Liver (tissue), 9 donors: ENCODE measurements around the gene ERI2. TPM values are rescaled to one million over a fixed set of nuclear protein-coding genes. Genes with fewer than 3 reads are reported as not detected.

Experiments
- DNase-seq: peaks from one replicate; pipeline ENCODE4 v3.0.0-alpha.2; 2017; ENCODE audit warnings: low spot score
- H3K27ac ChIP-seq, 2 donors: one replicate each; pipeline ENCODE4 v1.7.0; 2013; ENCODE audit warnings: inconsistent platforms in 2 of 2, low read length in 2 of 2, control low read depth in 1 of 2, low read depth in 1 of 2, mild to moderate bottlenecking in 1 of 2
- H3K27me3 ChIP-seq, 4 donors: one replicate each; pipeline versions ENCODE4 v1.6.1 to v1.7.0; 2013; ENCODE audit warnings: low read length in 3 of 4, inconsistent platforms in 1 of 4, mild to moderate bottlenecking in 1 of 4, moderate library complexity in 1 of 4; ENCODE audit not compliant: control insufficient read depth in 4 of 4, insufficient read depth in 4 of 4
- H3K36me3 ChIP-seq, 4 donors: one replicate each; pipeline versions ENCODE4 v1.6.1 to v1.7.0; 2013; ENCODE audit warnings: low read length in 3 of 4, mild to moderate bottlenecking in 3 of 4, low read depth in 1 of 4, moderate library complexity in 1 of 4; ENCODE audit not compliant: control insufficient read depth in 4 of 4, insufficient read depth in 3 of 4
- H3K4me1 ChIP-seq, 4 donors: one replicate each; pipeline versions ENCODE4 v1.6.1 to v1.7.0; 2013; ENCODE audit warnings: low read length in 3 of 4, mild to moderate bottlenecking in 3 of 4, moderate library complexity in 1 of 4; ENCODE audit not compliant: control insufficient read depth in 4 of 4, insufficient read depth in 4 of 4
- H3K4me3 ChIP-seq, 3 donors: one replicate each; pipeline versions ENCODE4 v1.6.1 to v1.7.0; 2013; ENCODE audit warnings: low read length in 3 of 3, control low read depth in 1 of 3, low read depth in 1 of 3, mild to moderate bottlenecking in 1 of 3
- H3K9ac ChIP-seq, 2 donors: one replicate each; pipeline ENCODE4 v1.7.0; 2013; ENCODE audit warnings: low read length in 2 of 2, mild to moderate bottlenecking in 2 of 2, moderate library complexity in 2 of 2, control low read depth in 1 of 2, low read depth in 1 of 2
- H3K9me3 ChIP-seq, 4 donors: one replicate each; pipeline versions ENCODE4 v1.6.1 to v1.7.0; 2013; ENCODE audit warnings: low read length in 3 of 4; ENCODE audit not compliant: control insufficient read depth in 4 of 4
- ATF3 ChIP-seq: IDR thresholded peaks from 2 replicates; pipeline ENCODE4 v1.6.1; 2016; ENCODE audit warnings: antibody characterized with exemption
- CTCF ChIP-seq: fragments of 150-350 bp; IDR thresholded peaks from 2 replicates; pipeline ENCODE4 v1.5.1; 2017; ENCODE audit warnings: improper control_type of control experiment, low read depth, low read length; ENCODE audit not compliant: missing input control
- EGR1 ChIP-seq, 2 donors: IDR thresholded peaks; 2 replicates each; pipeline ENCODE4 v1.6.1; 2016 to 2018; ENCODE audit warnings: antibody characterized with exemption in 2 of 2, low read depth in 2 of 2
- FOXA1 ChIP-seq: IDR thresholded peaks from 2 replicates; pipeline ENCODE4 v1.6.1; 2016; ENCODE audit warnings: antibody characterized with exemption
- FOXA2 ChIP-seq: IDR thresholded peaks from 2 replicates; pipeline ENCODE4 v1.6.1; 2016; ENCODE audit warnings: antibody characterized with exemption
- GABPA ChIP-seq, 2 donors: IDR thresholded peaks in 1 of 2; conservative IDR thresholded peaks in 1 of 2; 2 replicates each; pipeline ENCODE4 v1.6.1; 2016; ENCODE audit warnings: antibody characterized with exemption in 2 of 2, mild to moderate bottlenecking in 1 of 2, moderate library complexity in 1 of 2
- HNF4A ChIP-seq, 2 donors: conservative IDR thresholded peaks; 2 replicates each; pipeline ENCODE4 v1.6.1; 2016; ENCODE audit warnings: antibody characterized with exemption in 2 of 2, mild to moderate bottlenecking in 2 of 2
- HNF4G ChIP-seq: IDR thresholded peaks from 2 replicates; pipeline ENCODE4 v1.6.1; 2016; ENCODE audit warnings: antibody characterized with exemption
- JUND ChIP-seq, 2 donors: IDR thresholded peaks; 2 replicates each; pipeline ENCODE4 v1.6.1; 2016; ENCODE audit warnings: antibody characterized with exemption in 2 of 2
- MAX ChIP-seq: IDR thresholded peaks from 2 replicates; pipeline ENCODE4 v1.6.1; 2016; ENCODE audit warnings: antibody characterized with exemption
- NR2F2 ChIP-seq: IDR thresholded peaks from 2 replicates; pipeline ENCODE4 v1.6.1; 2016; ENCODE audit warnings: antibody characterized with exemption
- RAD21 ChIP-seq, 2 donors: IDR thresholded peaks; 2 replicates each; pipeline ENCODE4 v1.6.1; 2016; ENCODE audit warnings: antibody characterized with exemption in 2 of 2, mild to moderate bottlenecking in 2 of 2
- REST ChIP-seq: IDR thresholded peaks from 2 replicates; pipeline ENCODE4 v1.6.1; 2016; ENCODE audit warnings: antibody characterized with exemption, mild to moderate bottlenecking
- RXRA ChIP-seq, 2 donors: IDR thresholded peaks; 2 replicates each; pipeline ENCODE4 v1.6.1; 2017 to 2018; ENCODE audit warnings: antibody characterized with exemption in 2 of 2, mild to moderate bottlenecking in 1 of 2
- SP1 ChIP-seq: IDR thresholded peaks from 2 replicates; pipeline ENCODE4 v1.6.1; 2018; ENCODE audit warnings: antibody characterized with exemption, mild to moderate bottlenecking
- TAF1 ChIP-seq: conservative IDR thresholded peaks from 2 replicates; pipeline ENCODE4 v1.6.1; 2016; ENCODE audit warnings: antibody characterized with exemption, mild to moderate bottlenecking
- YY1 ChIP-seq: IDR thresholded peaks from 2 replicates; pipeline ENCODE4 v1.6.1; 2016; ENCODE audit warnings: antibody characterized with exemption, mild to moderate bottlenecking
- ZBTB33 ChIP-seq: IDR thresholded peaks from 2 replicates; pipeline ENCODE4 v1.6.1; 2016; ENCODE audit warnings: antibody characterized with exemption
- WGBS: extraction: QIAGEN DNeasy Blood & Tissue Kit; methylation state at CpG from one replicate; pipeline ENCODE4 v1.1.7; 2013; 5-methylcytosine and 5-hydroxymethylcytosine counted together
- polyA plus RNA-seq, 2 donors: library from polyadenylated mRNA; stranded (reverse) in 1 of 2; unstranded in 1 of 2; fragments of 200-250 nt in 1 of 2; fragments of >200 nt in 1 of 2; fragmentation: Nextera tagmentation in 1 of 2; extraction: Ambion mirVana in 1 of 2; gene quantifications; one replicate each; pipeline versions ENCODE4 v1.2.1 to v1.2.3, GENCODE V29; 2013 to 2015
- total RNA-seq, 2 donors: library from RNA; depleted of rRNA; stranded (reverse); fragments of >200 nt; gene quantifications; one replicate each; pipeline ENCODE4 v1.2.3, GENCODE V29; 2014
- donor health status: healthy.
- donor health status: healthy.
- donor health status: healthy.
- donor health status: healthy.
- donor health status: healthy.

The ERI2 gene
- total and polyA plus RNA-seq, 4 donors, result 8.8 to 79.1 (median 19.1) TPM

- Histone ChIP-seq H3K9me3 (no peaks in the 10 kb centered on the region), H3K27me3 (no peaks in the 10 kb centered on the region), H3K27ac (no peak overlapping the region), H3K4me1 (peaks cover 5 to 23% (median 20%) of the 10 kb centered on the region in 4 donors), H3K36me3 (peaks cover 1 to 11% (median 6%) of the 10 kb centered on the region in 4 donors), H3K9ac (no peak overlapping the region), H3K4me3 (no peak overlapping the region)
- no peak for TF ChIP-seq HNF4G
- no peak for TF ChIP-seq FOXA1
- 72% methylated on average over 2 of the region's 2 CpGs for WGBS
- DNase-seq, result no peak
These were observed 48.7 kb upstream of the ERI2 start for GRCh38 chr16:20854963-20855362.

GRCh38 chr16:20853981-20854620 lies 47.8 kb upstream of the ERI2 start:
- TF ChIP-seq EGR1 (IDR thresholded peaks at IDR 0.05; ENCODE audit: low read depth in 2 of 2) (no peak), HNF4A (conservative IDR thresholded peaks at IDR 0.05) (no peak), SP1 (no peak), JUND (IDR thresholded peaks at IDR 0.05) (no peak), MAX (no peak), YY1 (no peak), RXRA (IDR thresholded peaks at IDR 0.05) (no peak), REST (no peak), HNF4G (no peak), RAD21 (IDR thresholded peaks at IDR 0.05) (no peak), ZBTB33 (no peak), ATF3 (no peak), FOXA2 (no peak), GABPA (IDR thresholded peaks at IDR 0.05 in 1 of 2, conservative IDR thresholded peaks at IDR 0.05 in 1 of 2) (no peak), TAF1 (no peak), FOXA1 (no peak), CTCF (no peak), NR2F2 (no peak)

More at GRCh38 chr16:20853981-20854620, 47.8 kb upstream of the ERI2 start:
- Histone ChIP-seq H3K4me1 (peaks cover 5 to 25% (median 21%) of the 10 kb centered on the region in 4 donors), H3K9ac (no peak overlapping the region), H3K4me3 (no peak overlapping the region), H3K36me3 (peaks cover 0 to 5% (median 3%) of the 10 kb centered on the region in 4 donors), H3K27me3 (no peaks in the 10 kb centered on the region), H3K27ac (no peak overlapping the region), H3K9me3 (no peaks in the 10 kb centered on the region)
- WGBS, result 91% methylated on average over 3 of the region's 3 CpGs
- DNase-seq, result no peak
